NB4 (cell line): ENCODE data around the gene ALKBH3.

ENCODE experiments used
- CTCF ChIP-seq: IDR thresholded peaks from one replicate; pipeline ENCODE4 v1.5.1; 2012; ENCODE audit warnings: low read depth, low read length
- MAX ChIP-seq: IDR thresholded peaks from 2 replicates; pipeline ENCODE4 v1.6.1; 2011; ENCODE audit warnings: low read depth, low read length
- POLR2A ChIP-seq: IDR thresholded peaks from 2 replicates; pipeline ENCODE4 v1.6.1; 2011; ENCODE audit warnings: mild to moderate bottlenecking; ENCODE audit not compliant: insufficient read length; ENCODE audit errors: extremely low read depth

- no peak for TF ChIP-seq CTCF
- TF ChIP-seq POLR2A: no peak
- TF ChIP-seq MAX: no peak
These were observed 47.0 kb upstream of the ALKBH3 start for GRCh38 chr11:43833657-43834073.
